ENCODE data around the gene TBC1D9.

DNA sequence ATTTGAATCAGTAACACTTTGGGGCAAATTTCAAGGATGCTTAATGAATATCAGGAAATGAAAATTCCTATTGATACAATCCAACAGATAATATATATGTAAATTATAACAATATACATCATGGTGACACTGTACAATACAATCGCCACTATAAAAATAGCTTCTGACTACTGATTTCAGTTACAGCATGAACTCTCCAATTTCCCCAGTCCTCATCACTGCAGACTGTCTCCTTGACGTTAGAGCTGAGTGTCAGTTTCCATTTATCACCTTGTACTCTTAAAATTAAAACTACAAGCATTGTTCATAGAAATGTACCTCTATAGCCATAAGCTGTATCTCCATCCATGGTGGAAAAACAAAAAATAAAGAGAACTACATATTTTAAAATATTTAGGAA is 23.4 kb downstream of the TBC1D9 start:
- no peak for TF ChIP-seq POLR2AphosphoS5 (IDR thresholded peaks at IDR 0.05; ENCODE audit: low read depth, low read length)
- TF ChIP-seq POLR2A (IDR thresholded peaks at IDR 0.05; ENCODE audit: low read depth, low read length), result no peak
- no peak for TF ChIP-seq SPI1 (IDR thresholded peaks at IDR 0.05; ENCODE audit: low read depth, low read length)
- TF ChIP-seq TAF1 (IDR thresholded peaks at IDR 0.05; ENCODE audit: low read depth, low read length), result no peak
- no peak for TF ChIP-seq PAX5 (IDR thresholded peaks at IDR 0.05; ENCODE audit: insufficient read depth, low read length, severe bottlenecking)
- TF ChIP-seq POU2F2 (IDR thresholded peaks at IDR 0.05; ENCODE audit: low read depth, low read length), result no peak

All from GM12891 (cell line).